HepG2 (cell line): ENCODE measurements around the gene MARF1. TPM values are rescaled to one million over a fixed set of nuclear protein-coding genes. Genes with fewer than 3 reads are reported as not detected.

Source experiments
- ATAC-seq: fragments of 200-7000 bp; cut with Tn5 transposase; 3 replicates; pipeline ENCODE4 v1.9.1; 2020; ENCODE audit warnings: mild to moderate bottlenecking, moderate library complexity
- BruUV-seq: library from RNA; stranded (reverse); fragments of 400-500 nt; replicated peaks from 2 replicates; lab custom pipeline; 2021; lab: Mats Ljungman, UMichigan
- CTCF ChIA-PET: fragments of 300-600 bp; formaldehyde crosslinking; extraction: SDS; loops from one replicate; lab custom pipeline; 2021; ENCODE audit warnings: low total read pairs, inconsistent platforms, low intra/inter-chr PET ratio; lab: Yijun Ruan, JAX
- POLR2A ChIA-PET: fragments of 350-600 bp; sonication (Branson Sonifier 250); formaldehyde crosslinking; loops from one replicate; lab custom pipeline; 2020; ENCODE audit warnings: antibody characterized with exemption, inconsistent platforms; lab: Yijun Ruan, JAX
- DNase-seq: peaks from one replicate; pipeline ENCODE4 v3.0.0-alpha.2; 2015; ENCODE audit warnings: low spot score
- FAIRE-seq: peaks from 3 replicates; lab custom pipeline; 2011; peaks lifted over from hg19 to GRCh38; lab: Jason Lieb, UNC
- H2AFZ ChIP-seq: one replicate; pipeline ENCODE4 v1.6.1; 2011; ENCODE audit warnings: low read length, inconsistent platforms
- H3K27ac ChIP-seq: fragments of 300-600 bp; 3 replicates; pipeline ENCODE4 v1.8.0; 2011; ENCODE audit warnings: mixed run types, mild to moderate bottlenecking, mixed read lengths, low read length, inconsistent platforms; ENCODE audit not compliant: insufficient read depth; ENCODE audit errors: extremely low read length
- H3K27me3 ChIP-seq, 2 experiments: fragments of 200-600 bp in 1 of 2; 2 replicates in 1 of 2; 3 replicates in 1 of 2; pipeline versions ENCODE4 v1.6.0 to v1.8.0; 2011; ENCODE audit warnings: low read length in 2 of 2, mild to moderate bottlenecking in 2 of 2, moderate library complexity in 2 of 2, inconsistent platforms in 1 of 2; ENCODE audit not compliant: insufficient read depth in 2 of 2, control insufficient read depth in 1 of 2
- H3K36me3 ChIP-seq, 2 experiments: fragments of 200-600 bp in 1 of 2; replicated peaks in 1 of 2; 2 replicates in 1 of 2; 3 replicates in 1 of 2; pipeline versions ENCODE4 v1.5.1 to v1.8.0; 2011; ENCODE audit warnings: low read length in 2 of 2, inconsistent platforms in 1 of 2; ENCODE audit not compliant: insufficient read depth in 2 of 2, control insufficient read depth in 1 of 2
- H3K4me1 ChIP-seq: 2 replicates; pipeline ENCODE4 v1.5.1; 2012; ENCODE audit warnings: low read length, inconsistent platforms; ENCODE audit not compliant: insufficient read depth
- H3K4me2 ChIP-seq: 2 replicates; pipeline ENCODE4 v1.6.0; 2011; ENCODE audit warnings: low read depth, low read length, inconsistent platforms
- H3K4me3 ChIP-seq, 3 experiments: fragments of 200-600 bp in 1 of 3; sonication (generic), shearing (Covaris generic) in 1 of 3; replicated peaks in 1 of 3; 2 replicates each; pipeline ENCODE4 v1.5.1; 2011 to 2016; ENCODE audit warnings: low read length in 3 of 3, inconsistent platforms in 2 of 3, low read depth in 2 of 3, mild to moderate bottlenecking in 2 of 3, control low read depth in 1 of 3, mixed read lengths in 1 of 3; ENCODE audit not compliant: insufficient read depth in 1 of 3
- H3K79me2 ChIP-seq: one replicate; pipeline ENCODE4 v1.6.1; 2011; ENCODE audit warnings: low read length, inconsistent platforms; ENCODE audit not compliant: insufficient read depth
- H3K9ac ChIP-seq: 2 replicates; pipeline ENCODE4 v1.6.0; 2011; ENCODE audit warnings: mild to moderate bottlenecking, low read depth, low read length, inconsistent platforms; ENCODE audit not compliant: insufficient read depth
- H3K9me3 ChIP-seq: 2 replicates; pipeline ENCODE4 v1.5.1; 2012; ENCODE audit warnings: mild to moderate bottlenecking, low read length
- H4K20me1 ChIP-seq: 2 replicates; pipeline ENCODE4 v1.6.0; 2011; ENCODE audit warnings: inconsistent platforms, mild to moderate bottlenecking, low read length, moderate library complexity; ENCODE audit not compliant: insufficient read depth
- ATF7 ChIP-seq, 2 experiments: fragments of 450-650 bp in 1 of 2; sonication (generic) in 1 of 2; formaldehyde crosslinking in 1 of 2; IDR thresholded peaks; 2 replicates each; pipeline versions ENCODE4 v1.4.0 to v1.6.1; 2016 to 2020; ENCODE audit warnings: antibody characterized with exemption in 1 of 2, mild to moderate bottlenecking in 1 of 2, missing genetic modification reagents in 1 of 2
- CEBPB ChIP-seq: IDR thresholded peaks from 2 replicates; pipeline ENCODE4 v1.6.1; 2011; ENCODE audit warnings: low read depth, low read length, improper control_type of control experiment, borderline replicate concordance
- GLI4 ChIP-seq: sonication (generic); formaldehyde crosslinking; IDR thresholded peaks from 2 replicates; pipeline ENCODE4 v1.5.1; 2020; ENCODE audit warnings: missing genetic modification reagents, mild to moderate bottlenecking, moderate library complexity, borderline replicate concordance
- IRX3 ChIP-seq: sonication (generic); formaldehyde crosslinking; IDR thresholded peaks from 2 replicates; pipeline ENCODE4 v1.8.1; 2023; ENCODE audit warnings: mild to moderate bottlenecking, low read depth, missing genetic modification reagents, borderline replicate concordance
- MBD4 ChIP-seq: IDR thresholded peaks from 2 replicates; pipeline ENCODE4 v1.6.1; 2012; ENCODE audit warnings: low read length, inconsistent platforms, borderline replicate concordance
- YEATS4 ChIP-seq: sonication (generic); formaldehyde crosslinking; IDR thresholded peaks from 2 replicates; pipeline ENCODE4 v1.4.0; 2020; ENCODE audit warnings: missing genetic modification reagents, borderline replicate concordance
- ZNF20 ChIP-seq: sonication (generic); formaldehyde crosslinking; IDR thresholded peaks from 2 replicates; pipeline ENCODE4 v1.4.0; 2020; ENCODE audit warnings: mild to moderate bottlenecking, moderate library complexity, missing genetic modification reagents
- ZNF883 ChIP-seq: sonication (generic); formaldehyde crosslinking; IDR thresholded peaks from 2 replicates; pipeline ENCODE4 v1.5.1; 2020; ENCODE audit warnings: mild to moderate bottlenecking, missing genetic modification reagents; ENCODE audit errors: not compliant biosample characterization
- ZSCAN31 ChIP-seq: sonication (generic); formaldehyde crosslinking; IDR thresholded peaks from 2 replicates; pipeline ENCODE4 v1.5.0; 2020; ENCODE audit warnings: low read depth, mild to moderate bottlenecking, missing genetic modification reagents
- WGBS: methylation state at CpG from one replicate; pipeline ENCODE4 v1.1.6; 2017; ENCODE audit warnings: low lambda C conversion rate; 5-methylcytosine and 5-hydroxymethylcytosine counted together
- in situ Hi-C: cut with HindIII; loops from 2 replicates; pipeline ENCODE4 v1.10.0; 2017; ENCODE audit warnings: low pct_unique_long_range_greater_than_20kb; ENCODE audit not compliant: extremely low pct_ligation_motif_present
- intact Hi-C: fragments of 100-400 bp; cut with micrococcal nuclease; formaldehyde crosslinking; loops from one replicate; pipeline ENCODE4 v1.10.0; 2022; ENCODE audit not compliant: unreplicated experiment
- polyA plus RNA-seq, 8 experiments: library from polyadenylated mRNA; depleted of rRNA in 3 of 8; stranded (reverse) in 7 of 8; unstranded in 1 of 8; fragments of >200 nt; fragmentation: Illumina TruSeq in 4 of 8; extraction: Trizol in 4 of 8; gene quantifications; 2 replicates each; pipeline versions ENCODE4 v1.2.1 to v1.2.3, GENCODE V29; 2011 to 2016; ENCODE audit warnings: low read depth in 4 of 8, missing spikeins in 1 of 8, mixed read lengths in 1 of 8; ENCODE audit not compliant: insufficient read depth in 1 of 8
- total RNA-seq, 5 experiments: library from RNA; depleted of rRNA; stranded (reverse); fragments of >200 nt; fragmentation: Illumina TruSeq; extraction: Trizol; gene quantifications; 2 replicates each; pipeline ENCODE4 v1.2.3, GENCODE V29; 2016; ENCODE audit warnings: low read depth in 1 of 5
- TF ChIP-seq, protein P1 (sequence below): sonication (generic); formaldehyde crosslinking; IDR thresholded peaks from 2 replicates; pipeline ENCODE4 v1.5.1; 2020; ENCODE audit warnings: mild to moderate bottlenecking, missing genetic modification reagents, moderate library complexity

The MARF1 gene
- total and polyA plus RNA-seq, 2 of the 13 experiments (the other 11 are each of a cell fraction or from before 2014, with no cell fraction given) = 8.7 to 20.7 TPM

GRCh38 chr16:15604460-15605440 lies 38.2 kb downstream of the MARF1 start:
- no peak for FAIRE-seq
- no peak for ATAC-seq
- H4K20me1 ChIP-seq = no peaks in the 10 kb centered on the region
- intact Hi-C loops (no loop called here), in situ Hi-C loops (no loop called here)
- 97% methylated on average over 14 of the region's 14 CpGs for WGBS
- no peak overlapping the region for H3K27ac ChIP-seq
- H3K27me3 ChIP-seq = no peaks in the 10 kb centered on the region
- H3K4me3 ChIP-seq = no peak overlapping the region
- ChIA-PET POLR2A (interaction anchor here (0.7 to 1.2 kb wide), 3 partner anchors 15 to 38 kb away, joined by 3 read pairs; partner anchors contain the start of gene MARF1), CTCF (no interaction called here)
- DNase-seq = no peak
- no peaks in the 10 kb centered on the region for H3K79me2 ChIP-seq
- H3K9me3 ChIP-seq = no peaks in the 10 kb centered on the region
- no peak overlapping the region for H3K9ac ChIP-seq
- no peak overlapping the region for H2AFZ ChIP-seq
- H3K4me2 ChIP-seq = no peak overlapping the region
- H3K36me3 ChIP-seq = peaks cover 42 to 67% of the 10 kb centered on the region in 2 experiments
- TF ChIP-seq CEBPB (peak; percentile 48; the same call in 1 of the 2 replicates), MBD4 (no peak), ATF7 (IDR thresholded peaks at IDR 0.05) (peak; percentile 37; the same call in 1 of the 2 replicates), ATF7 (CRISPR knock-in tag; IDR thresholded peaks at IDR 0.05) (no peak), ZSCAN31 (CRISPR knock-in tag) (no peak), ZNF20 (CRISPR knock-in tag) (no peak), YEATS4 (CRISPR knock-in tag) (no peak), IRX3 (no peak), GLI4 (CRISPR knock-in tag) (0 out of 2 replicates have a peak, but pooled peaks have one; percentile 31), ZNF883 (CRISPR knock-in tag) (peak; percentile 18)
- TF ChIP-seq, protein P1, sequence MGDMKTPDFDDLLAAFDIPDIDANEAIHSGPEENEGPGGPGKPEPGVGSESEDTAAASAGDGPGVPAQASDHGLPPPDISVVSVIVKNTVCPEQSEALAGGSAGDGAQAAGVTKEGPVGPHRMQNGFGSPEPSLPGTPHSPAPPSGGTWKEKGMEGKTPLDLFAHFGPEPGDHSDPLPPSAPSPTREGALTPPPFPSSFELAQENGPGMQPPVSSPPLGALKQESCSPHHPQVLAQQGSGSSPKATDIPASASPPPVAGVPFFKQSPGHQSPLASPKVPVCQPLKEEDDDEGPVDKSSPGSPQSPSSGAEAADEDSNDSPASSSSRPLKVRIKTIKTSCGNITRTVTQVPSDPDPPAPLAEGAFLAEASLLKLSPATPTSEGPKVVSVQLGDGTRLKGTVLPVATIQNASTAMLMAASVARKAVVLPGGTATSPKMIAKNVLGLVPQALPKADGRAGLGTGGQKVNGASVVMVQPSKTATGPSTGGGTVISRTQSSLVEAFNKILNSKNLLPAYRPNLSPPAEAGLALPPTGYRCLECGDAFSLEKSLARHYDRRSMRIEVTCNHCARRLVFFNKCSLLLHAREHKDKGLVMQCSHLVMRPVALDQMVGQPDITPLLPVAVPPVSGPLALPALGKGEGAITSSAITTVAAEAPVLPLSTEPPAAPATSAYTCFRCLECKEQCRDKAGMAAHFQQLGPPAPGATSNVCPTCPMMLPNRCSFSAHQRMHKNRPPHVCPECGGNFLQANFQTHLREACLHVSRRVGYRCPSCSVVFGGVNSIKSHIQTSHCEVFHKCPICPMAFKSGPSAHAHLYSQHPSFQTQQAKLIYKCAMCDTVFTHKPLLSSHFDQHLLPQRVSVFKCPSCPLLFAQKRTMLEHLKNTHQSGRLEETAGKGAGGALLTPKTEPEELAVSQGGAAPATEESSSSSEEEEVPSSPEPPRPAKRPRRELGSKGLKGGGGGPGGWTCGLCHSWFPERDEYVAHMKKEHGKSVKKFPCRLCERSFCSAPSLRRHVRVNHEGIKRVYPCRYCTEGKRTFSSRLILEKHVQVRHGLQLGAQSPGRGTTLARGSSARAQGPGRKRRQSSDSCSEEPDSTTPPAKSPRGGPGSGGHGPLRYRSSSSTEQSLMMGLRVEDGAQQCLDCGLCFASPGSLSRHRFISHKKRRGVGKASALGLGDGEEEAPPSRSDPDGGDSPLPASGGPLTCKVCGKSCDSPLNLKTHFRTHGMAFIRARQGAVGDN (CRISPR knock-in tag) = peak; percentile 34; the same call in 1 of the 2 replicates
- no TSS peak for BruUV-seq
- peaks cover 35% of the 10 kb centered on the region for H3K4me1 ChIP-seq
